ENCODE results near the gene DCUN1D2.

DCUN1D2 gene

GRCh38 chr13:113518076-113518803, 27.7 kb upstream of the DCUN1D2 start:
- in situ Hi-C loops (cut with HindIII; ENCODE audit: low sequenced_read_pairs): no loop called here
- no peak overlapping the region for H3K4me3 ChIP-seq (ENCODE audit: low read depth, low read length)
- TF ChIP-seq CTCF (IDR thresholded peaks at IDR 0.05; ENCODE audit: low read depth, low read length, missing control alignments): no peak
- no peak for DNase-seq (ENCODE audit: low read depth)

GRCh38 chr13:113514847-113515246, 24.3 kb upstream of the DCUN1D2 start:
- TF ChIP-seq CTCF (IDR thresholded peaks at IDR 0.05; ENCODE audit: low read depth, low read length, missing control alignments): no peak
- no peak overlapping the region for H3K4me3 ChIP-seq (ENCODE audit: low read depth, low read length)
- no peak for DNase-seq (ENCODE audit: low read depth)
- in situ Hi-C loops (cut with HindIII; ENCODE audit: low sequenced_read_pairs): no loop called here

GRCh38 chr13:113513761-113514160, 23.2 kb upstream of the DCUN1D2 start:
- DNase-seq (ENCODE audit: low read depth): no peak
- TF ChIP-seq CTCF (IDR thresholded peaks at IDR 0.05; ENCODE audit: low read depth, low read length, missing control alignments): no peak
- no peak overlapping the region for H3K4me3 ChIP-seq (ENCODE audit: low read depth, low read length)
- in situ Hi-C loops (cut with HindIII; ENCODE audit: low sequenced_read_pairs): no loop called here

DNA sequence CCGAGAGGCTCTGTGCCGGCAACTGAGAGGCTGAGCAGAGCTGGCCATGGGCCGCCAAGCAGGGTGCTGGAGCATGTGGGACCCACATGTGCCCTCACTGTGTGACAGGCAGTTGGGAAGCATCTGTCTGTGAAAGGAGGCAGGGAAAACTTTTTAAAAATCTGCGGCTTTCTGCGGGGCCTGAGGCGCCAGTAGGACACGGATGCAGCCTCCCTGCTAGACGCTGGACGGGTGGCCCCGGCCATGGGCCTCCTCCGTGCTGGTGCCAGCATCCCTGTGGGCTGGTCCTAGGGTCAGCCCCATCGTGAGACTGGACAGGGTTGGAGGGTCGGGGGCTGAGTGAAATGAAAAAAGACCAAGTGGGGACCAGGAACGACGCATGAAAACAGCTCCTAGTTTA, 20.9 kb upstream of the DCUN1D2 start:
- in situ Hi-C loops (cut with HindIII; ENCODE audit: low sequenced_read_pairs): no loop called here
- no peak overlapping the region for H3K4me3 ChIP-seq (ENCODE audit: low read depth, low read length)

GRCh38 chr13:113510871-113511270, 20.4 kb upstream of the DCUN1D2 start:
- DNase-seq (ENCODE audit: low read depth): no peak
- no peak overlapping the region for H3K4me3 ChIP-seq (ENCODE audit: low read depth, low read length)
- in situ Hi-C loops (cut with HindIII; ENCODE audit: low sequenced_read_pairs): no loop called here
- TF ChIP-seq CTCF (IDR thresholded peaks at IDR 0.05; ENCODE audit: low read depth, low read length, missing control alignments): no peak

More for the DNA sequence above, 20.9 kb upstream of the DCUN1D2 start:
- no peak for TF ChIP-seq CTCF (IDR thresholded peaks at IDR 0.05; ENCODE audit: low read depth, low read length, missing control alignments)
- DNase-seq (ENCODE audit: low read depth): no peak

- DNase-seq (ENCODE audit: low read depth): no peak
- TF ChIP-seq CTCF (IDR thresholded peaks at IDR 0.05; ENCODE audit: low read depth, low read length, missing control alignments): no peak
- in situ Hi-C loops (cut with HindIII; ENCODE audit: low sequenced_read_pairs): no loop called here
- H3K4me3 ChIP-seq (ENCODE audit: low read depth, low read length): no peak overlapping the region
Observed at GRCh38 chr13:113509989-113510388, 19.5 kb upstream of the DCUN1D2 start.
